Gastroesophageal sphincter (tissue), 3 donors: ENCODE measurements around the gene HBP1.
A peak's percentile ranks its signal among the peaks of the same experiment; 100 is the strongest.

Experiments used
- CTCF ChIP-seq, 4 experiments: fragments of 200-600 bp in 2 of 4; fragments of 450-650 bp in 2 of 4; sonication (generic) in 1 of 4; IDR thresholded peaks; one replicate each; pipeline ENCODE4 v1.5.1; 2017 to 2019; ENCODE audit warnings: antibody characterized with exemption in 4 of 4, mild to moderate bottlenecking in 2 of 4, moderate library complexity in 2 of 4
- EP300 ChIP-seq: sonication (generic); formaldehyde crosslinking; IDR thresholded peaks from one replicate; pipeline ENCODE4 v1.6.1; 2017; ENCODE audit warnings: antibody characterized with exemption, mild to moderate bottlenecking
- POLR2A ChIP-seq, 2 donors: fragments of 450-650 bp; IDR thresholded peaks; one replicate each; pipeline ENCODE4 v1.6.1; 2017; ENCODE audit warnings: antibody characterized with exemption in 2 of 2, mild to moderate bottlenecking in 2 of 2, moderate library complexity in 1 of 2
- POLR2AphosphoS5 ChIP-seq: sonication (generic); formaldehyde crosslinking; IDR thresholded peaks from one replicate; pipeline ENCODE4 v1.6.1; 2017; ENCODE audit warnings: antibody characterized with exemption

GRCh38 chr7:107169120-107170050 lies 582 bp downstream of the HBP1 start:
- TF ChIP-seq CTCF (IDR thresholded peaks at IDR 0.05) (peak in 1 of 4 experiments; percentile 43), POLR2A (IDR thresholded peaks at IDR 0.05) (peak; percentile 29 to 56), EP300 (no peak), POLR2AphosphoS5 (peak; percentile 85)
